B cell (primary cell): ENCODE data around the gene ARHGAP35. TPM values are rescaled to one million over a fixed set of nuclear protein-coding genes. Genes with fewer than 3 reads are reported as not detected.

Source experiments
- ATAC-seq: fragments of 200-7000 bp; cut with Tn5 transposase; one replicate; pipeline ENCODE4 v1.10.0; 2021; ENCODE audit warnings: low read depth, mild to moderate bottlenecking, moderate number of reproducible peaks, moderate library complexity
- CTCF ChIA-PET: fragments of 350-600 bp; sonication (Branson Sonifier 250); formaldehyde crosslinking; loops from one replicate; lab custom pipeline; 2021; ENCODE audit warnings: antibody characterized with exemption, inconsistent platforms; lab: Charles Lee
- POLR2A ChIA-PET: fragments of 350-600 bp; sonication (Branson Sonifier 250); formaldehyde crosslinking; loops from one replicate; lab custom pipeline; 2021; ENCODE audit warnings: antibody characterized with exemption; lab: Charles Lee
- DNase-seq: peaks from one replicate; pipeline ENCODE4 v3.0.0; 2013
- H2AFZ ChIP-seq: 2 replicates; pipeline ENCODE4 v1.6.1; 2012; ENCODE audit warnings: mild to moderate bottlenecking, low read depth, low read length; ENCODE audit not compliant: insufficient read depth, poor library complexity, severe bottlenecking
- H3K27ac ChIP-seq, 2 donors: 1 replicate in 1 of 2; 2 replicates in 1 of 2; pipeline ENCODE4 v1.5.1; 2012 to 2013; ENCODE audit warnings: low read length in 2 of 2, mild to moderate bottlenecking in 2 of 2, moderate library complexity in 1 of 2
- H3K27me3 ChIP-seq, 4 experiments: fragments of 200-600 bp in 1 of 4; sonication (generic) in 1 of 4; replicated peaks in 1 of 4; 1 replicate in 2 of 4; 2 replicates in 2 of 4; pipeline versions ENCODE4 v1.6.1 to v1.7.0; 2013 to 2016; ENCODE audit warnings: low read length in 3 of 4, mild to moderate bottlenecking in 2 of 4, mixed read lengths in 1 of 4, moderate library complexity in 1 of 4; ENCODE audit not compliant: insufficient read depth in 4 of 4, control insufficient read depth in 3 of 4; ENCODE audit errors: control extremely low read depth in 1 of 4
- H3K36me3 ChIP-seq, 2 experiments: replicated peaks in 1 of 2; 1 replicate in 1 of 2; 2 replicates in 1 of 2; pipeline versions ENCODE4 v1.6.1 to v1.7.1; 2013; ENCODE audit warnings: low read length in 1 of 2; ENCODE audit not compliant: insufficient read depth in 2 of 2, control insufficient read depth in 1 of 2; ENCODE audit errors: control extremely low read depth in 1 of 2, extremely low read depth in 1 of 2
- H3K4me1 ChIP-seq, 2 donors: fragments of 200-600 bp in 1 of 2; sonication (generic) in 1 of 2; 1 replicate in 1 of 2; 2 replicates in 1 of 2; pipeline versions ENCODE4 v1.5.1 to v1.6.1; 2013 to 2017; ENCODE audit warnings: low read length in 2 of 2; ENCODE audit not compliant: control insufficient read depth in 2 of 2, insufficient read depth in 2 of 2
- H3K4me2 ChIP-seq: replicated peaks from 2 replicates; pipeline ENCODE3; 2012; ENCODE audit warnings: mild to moderate bottlenecking, low read depth, low read length; ENCODE audit not compliant: poor library complexity, severe bottlenecking
- H3K4me3 ChIP-seq, 5 experiments: fragments of 200-600 bp in 1 of 5; sonication (generic) in 1 of 5; 1 replicate in 3 of 5; 2 replicates in 2 of 5; pipeline versions ENCODE4 v1.5.1 to v1.7.0; 2011 to 2016; ENCODE audit warnings: low read length in 4 of 5, mild to moderate bottlenecking in 4 of 5, low read depth in 2 of 5, control low read depth in 1 of 5, moderate library complexity in 1 of 5; ENCODE audit not compliant: insufficient read depth in 1 of 5; ENCODE audit errors: control extremely low read depth in 1 of 5, extremely low read depth in 1 of 5
- H3K79me2 ChIP-seq: fragments of 200-600 bp; sonication (generic); one replicate; pipeline ENCODE4 v1.6.0; 2016; ENCODE audit warnings: low read length; ENCODE audit not compliant: control insufficient read depth, insufficient read depth
- H3K9ac ChIP-seq: fragments of 200-600 bp; sonication (generic); 2 replicates; pipeline ENCODE4 v1.6.1; 2017; ENCODE audit warnings: mild to moderate bottlenecking, low read length, moderate library complexity
- H3K9me3 ChIP-seq, 3 donors: one replicate each; pipeline versions ENCODE4 v1.6.1 to v1.7.1; 2013; ENCODE audit warnings: low read length in 2 of 3; ENCODE audit not compliant: control insufficient read depth in 2 of 3, insufficient read depth in 1 of 3; ENCODE audit errors: control extremely low read depth in 1 of 3
- H4K20me1 ChIP-seq: 2 replicates; pipeline ENCODE4 v1.6.0; 2012; ENCODE audit warnings: mild to moderate bottlenecking, low read length; ENCODE audit not compliant: insufficient read depth, control insufficient read depth, poor library complexity, severe bottlenecking
- H3K27ac Mint-ChIP-seq: one replicate; pipeline ENCODE4 v1.8.0; 2021; ENCODE audit warnings: mixed read lengths
- H3K27me3 Mint-ChIP-seq: one replicate; pipeline ENCODE4 v1.8.0; 2021; ENCODE audit warnings: mixed read lengths
- H3K4me1 Mint-ChIP-seq: one replicate; pipeline ENCODE4 v1.8.0; 2021; ENCODE audit warnings: mixed read lengths
- H3K4me3 Mint-ChIP-seq: one replicate; pipeline ENCODE4 v1.8.0; 2021; ENCODE audit warnings: mixed read lengths
- H3K9me3 Mint-ChIP-seq: one replicate; pipeline ENCODE4 v1.8.0; 2022; ENCODE audit warnings: mixed read lengths; ENCODE audit not compliant: insufficient read depth
- CTCF ChIP-seq: fragments of 200-600 bp; IDR thresholded peaks from one replicate; pipeline ENCODE4 v1.8.0; 2022; ENCODE audit warnings: antibody characterized with exemption, mild to moderate bottlenecking
- EZH2 ChIP-seq: IDR thresholded peaks from 2 replicates; pipeline ENCODE4 v1.6.1; 2012; ENCODE audit warnings: borderline replicate concordance, low read depth, mild to moderate bottlenecking, moderate library complexity, low read length; ENCODE audit not compliant: insufficient read depth, poor library complexity, severe bottlenecking
- WGBS: methylation state at CpG from one replicate; pipeline ENCODE4 v1.1.5; 2013; ENCODE audit warnings: missing lambda C conversion rate; ENCODE audit not compliant: insufficient coverage; 5-methylcytosine and 5-hydroxymethylcytosine counted together
- intact Hi-C: fragments of 100-400 bp; cut with micrococcal nuclease; formaldehyde crosslinking; loops from one replicate; pipeline ENCODE4 v1.10.0; 2022
- polyA plus RNA-seq: library from polyadenylated mRNA; depleted of rRNA; stranded (reverse); fragments of >200 nt; gene quantifications from 2 replicates; pipeline ENCODE4 v1.2.3, GENCODE V29; 2012
- total RNA-seq, 2 donors: library from RNA; stranded (reverse); fragments of 120-200 nt in 1 of 2; gene quantifications; 1 replicate in 1 of 2; 2 replicates in 1 of 2; pipeline versions ENCODE4 v1.2.3 to v1.2.4, GENCODE V29; 2013 to 2022

Gene ARHGAP35
- total and polyA plus RNA-seq, 2 donors (not counting 1 experiment from before 2014, with no cell fraction given), result 9.6 to 31.3 TPM

GRCh38 chr19:46902402-46902766 lies 41.6 kb downstream of the ARHGAP35 start:
- CTCF ChIA-PET, result no interaction called here
- no peak overlapping the region for H3K4me3 ChIP-seq
- no peak overlapping the region for H2AFZ ChIP-seq
- H3K9ac ChIP-seq, result no peak overlapping the region
- Mint-ChIP-seq H3K4me1 (peaks cover 45% of the 10 kb centered on the region), H3K4me3 (no peak overlapping the region), H3K27ac (no peak overlapping the region), H3K27me3 (no peaks in the 10 kb centered on the region), H3K9me3 (no peaks in the 10 kb centered on the region)
- POLR2A ChIA-PET, result no interaction called here
- intact Hi-C loops, result no loop called here
- H3K27ac ChIP-seq, result no peak overlapping the region
- H3K4me2 ChIP-seq, result no peak overlapping the region
- 95% methylated on average over 2 of the region's 4 CpGs for WGBS
- no peaks in the 10 kb centered on the region for H3K36me3 ChIP-seq
- no peak for ATAC-seq
- no peaks in the 10 kb centered on the region for H3K27me3 ChIP-seq
- no peak for DNase-seq
- peaks cover 92% of the 10 kb centered on the region for H3K79me2 ChIP-seq
- TF ChIP-seq EZH2 (no peak), CTCF (no peak)
- H3K9me3 ChIP-seq, result no peaks in the 10 kb centered on the region
- H4K20me1 ChIP-seq, result peaks cover 66% of the 10 kb centered on the region
- H3K4me1 ChIP-seq, result peaks cover 4 to 8% of the 10 kb centered on the region in 2 donors

DNA sequence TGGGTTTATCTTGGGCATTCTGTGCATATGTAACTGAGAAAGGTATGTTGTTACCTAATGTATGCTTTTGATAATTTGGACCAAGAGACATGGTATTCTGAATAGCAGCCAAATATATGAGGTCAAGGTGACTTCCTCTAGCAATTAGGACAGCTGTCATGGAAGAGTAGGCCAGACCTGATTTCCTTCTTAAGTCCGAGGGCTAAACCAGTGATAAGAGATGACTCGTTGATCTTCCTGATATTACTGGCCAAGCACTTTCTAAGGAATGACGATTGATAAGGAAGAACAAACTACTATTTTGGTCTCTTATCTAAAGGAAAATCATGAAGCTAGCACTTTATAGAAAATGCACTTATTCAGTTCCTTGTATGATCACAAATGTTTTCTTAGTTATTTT lies 42.7 kb downstream of the ARHGAP35 start:
- no peaks in the 10 kb centered on the region for H3K27me3 Mint-ChIP-seq
- POLR2A ChIA-PET, result no interaction called here
- CTCF ChIA-PET, result interaction anchor here (0.7 kb wide), 1 partner anchor 15 kb away, joined by 3 read pairs; no protein-coding TSS in a partner anchor
- H3K4me1 Mint-ChIP-seq, result peaks cover 45% of the 10 kb centered on the region
- no peak overlapping the region for H3K4me2 ChIP-seq
- no peak for TF ChIP-seq CTCF
- no peak for TF ChIP-seq EZH2
- no peaks in the 10 kb centered on the region for H3K9me3 Mint-ChIP-seq
- peaks cover 4 to 8% of the 10 kb centered on the region in 2 donors for H3K4me1 ChIP-seq
- no peaks in the 10 kb centered on the region for H3K27me3 ChIP-seq
- intact Hi-C loops, result no loop called here
- DNase-seq (no peak), ATAC-seq (no peak)
- peaks cover 72% of the 10 kb centered on the region for H4K20me1 ChIP-seq
- no peaks in the 10 kb centered on the region for H3K36me3 ChIP-seq
- peaks cover 91% of the 10 kb centered on the region for H3K79me2 ChIP-seq
- no peak overlapping the region for H3K27ac Mint-ChIP-seq
- H3K4me3 ChIP-seq, result no peak overlapping the region
- H2AFZ ChIP-seq, result no peak overlapping the region
- H3K9me3 ChIP-seq, result no peaks in the 10 kb centered on the region
- no peak overlapping the region for H3K27ac ChIP-seq
- no peak overlapping the region for H3K9ac ChIP-seq
- 70% methylated on average over 2 of the region's 3 CpGs for WGBS
- H3K4me3 Mint-ChIP-seq, result no peak overlapping the region
